HepG2 (cell line): ENCODE measurements around the gene FANCE. TPM values are rescaled to one million over a fixed set of nuclear protein-coding genes. Genes with fewer than 3 reads are reported as not detected.

Experiments used
- ATAC-seq: fragments of 200-7000 bp; cut with Tn5 transposase; 3 replicates; pipeline ENCODE4 v1.9.1; 2020; ENCODE audit warnings: mild to moderate bottlenecking, moderate library complexity
- BruUV-seq: library from RNA; stranded (reverse); fragments of 400-500 nt; replicated peaks from 2 replicates; lab custom pipeline; 2021; lab: Mats Ljungman, UMichigan
- CTCF ChIA-PET: fragments of 300-600 bp; formaldehyde crosslinking; extraction: SDS; loops from one replicate; lab custom pipeline; 2021; ENCODE audit warnings: low total read pairs, inconsistent platforms, low intra/inter-chr PET ratio; lab: Yijun Ruan, JAX
- POLR2A ChIA-PET: fragments of 350-600 bp; sonication (Branson Sonifier 250); formaldehyde crosslinking; loops from one replicate; lab custom pipeline; 2020; ENCODE audit warnings: antibody characterized with exemption, inconsistent platforms; lab: Yijun Ruan, JAX
- DNase-seq: peaks from one replicate; pipeline ENCODE4 v3.0.0-alpha.2; 2015; ENCODE audit warnings: low spot score
- FAIRE-seq: peaks from 3 replicates; lab custom pipeline; 2011; peaks lifted over from hg19 to GRCh38; lab: Jason Lieb, UNC
- H2AFZ ChIP-seq: one replicate; pipeline ENCODE4 v1.6.1; 2011; ENCODE audit warnings: low read length, inconsistent platforms
- H3K27ac ChIP-seq: fragments of 300-600 bp; 3 replicates; pipeline ENCODE4 v1.8.0; 2011; ENCODE audit warnings: mixed run types, mild to moderate bottlenecking, mixed read lengths, low read length, inconsistent platforms; ENCODE audit not compliant: insufficient read depth; ENCODE audit errors: extremely low read length
- H3K27me3 ChIP-seq, 2 experiments: fragments of 200-600 bp in 1 of 2; 2 replicates in 1 of 2; 3 replicates in 1 of 2; pipeline versions ENCODE4 v1.6.0 to v1.8.0; 2011; ENCODE audit warnings: low read length in 2 of 2, mild to moderate bottlenecking in 2 of 2, moderate library complexity in 2 of 2, inconsistent platforms in 1 of 2; ENCODE audit not compliant: insufficient read depth in 2 of 2, control insufficient read depth in 1 of 2
- H3K36me3 ChIP-seq, 2 experiments: fragments of 200-600 bp in 1 of 2; replicated peaks in 1 of 2; 2 replicates in 1 of 2; 3 replicates in 1 of 2; pipeline versions ENCODE4 v1.5.1 to v1.8.0; 2011; ENCODE audit warnings: low read length in 2 of 2, inconsistent platforms in 1 of 2; ENCODE audit not compliant: insufficient read depth in 2 of 2, control insufficient read depth in 1 of 2
- H3K4me1 ChIP-seq: 2 replicates; pipeline ENCODE4 v1.5.1; 2012; ENCODE audit warnings: low read length, inconsistent platforms; ENCODE audit not compliant: insufficient read depth
- H3K4me2 ChIP-seq: 2 replicates; pipeline ENCODE4 v1.6.0; 2011; ENCODE audit warnings: low read depth, low read length, inconsistent platforms
- H3K4me3 ChIP-seq, 3 experiments: fragments of 200-600 bp in 1 of 3; sonication (generic), shearing (Covaris generic) in 1 of 3; replicated peaks in 1 of 3; 2 replicates each; pipeline ENCODE4 v1.5.1; 2011 to 2016; ENCODE audit warnings: low read length in 3 of 3, inconsistent platforms in 2 of 3, low read depth in 2 of 3, mild to moderate bottlenecking in 2 of 3, control low read depth in 1 of 3, mixed read lengths in 1 of 3; ENCODE audit not compliant: insufficient read depth in 1 of 3
- H3K79me2 ChIP-seq: one replicate; pipeline ENCODE4 v1.6.1; 2011; ENCODE audit warnings: low read length, inconsistent platforms; ENCODE audit not compliant: insufficient read depth
- H3K9ac ChIP-seq: 2 replicates; pipeline ENCODE4 v1.6.0; 2011; ENCODE audit warnings: mild to moderate bottlenecking, low read depth, low read length, inconsistent platforms; ENCODE audit not compliant: insufficient read depth
- H3K9me3 ChIP-seq: 2 replicates; pipeline ENCODE4 v1.5.1; 2012; ENCODE audit warnings: mild to moderate bottlenecking, low read length
- H4K20me1 ChIP-seq: 2 replicates; pipeline ENCODE4 v1.6.0; 2011; ENCODE audit warnings: inconsistent platforms, mild to moderate bottlenecking, low read length, moderate library complexity; ENCODE audit not compliant: insufficient read depth
- ARNT ChIP-seq: fragments of 450-650 bp; IDR thresholded peaks from 2 replicates; pipeline ENCODE4 v1.6.1; 2017
- FOXC1 ChIP-seq: sonication (generic); formaldehyde crosslinking; IDR thresholded peaks from 2 replicates; pipeline ENCODE4 v1.8.0; 2022; ENCODE audit warnings: mild to moderate bottlenecking, missing genetic modification reagents, borderline replicate concordance
- MED13 ChIP-seq: sonication (generic); formaldehyde crosslinking; IDR thresholded peaks from 2 replicates; pipeline ENCODE4 v1.5.0; 2020; ENCODE audit warnings: missing genetic modification reagents
- PHB2 ChIP-seq: fragments of 450-650 bp; IDR thresholded peaks from 2 replicates; pipeline ENCODE4 v1.6.1; 2018; ENCODE audit not compliant: partially characterized antibody
- POLR2AphosphoS5 ChIP-seq: IDR thresholded peaks from 2 replicates; pipeline ENCODE4 v1.6.1; 2012; ENCODE audit warnings: low read depth, low read length
- SMC3 ChIP-seq: IDR thresholded peaks from 2 replicates; pipeline ENCODE4 v1.6.1; 2011; ENCODE audit warnings: low read length, improper control_type of control experiment
- SNAI1 ChIP-seq: sonication (generic); formaldehyde crosslinking; IDR thresholded peaks from 2 replicates; pipeline ENCODE4 v1.5.0; 2020; ENCODE audit warnings: mild to moderate bottlenecking, missing genetic modification reagents, borderline replicate concordance
- SOX6 ChIP-seq, 2 experiments: fragments of 450-650 bp in 1 of 2; sonication (generic) in 1 of 2; formaldehyde crosslinking in 1 of 2; IDR thresholded peaks; 2 replicates each; pipeline versions ENCODE4 v1.4.0 to v1.6.1; 2017 to 2020; ENCODE audit warnings: antibody characterized with exemption in 1 of 2, mild to moderate bottlenecking in 1 of 2, missing genetic modification reagents in 1 of 2
- TBX2 ChIP-seq: sonication (generic); formaldehyde crosslinking; IDR thresholded peaks from 2 replicates; pipeline ENCODE4 v1.5.0; 2020; ENCODE audit warnings: missing genetic modification reagents, mild to moderate bottlenecking, borderline replicate concordance
- ZKSCAN1 ChIP-seq: fragments of 150-350 bp; IDR thresholded peaks from 2 replicates; pipeline ENCODE4 v1.6.1; 2014; ENCODE audit warnings: low read length
- ZNF350 ChIP-seq: sonication (generic); formaldehyde crosslinking; IDR thresholded peaks from 2 replicates; pipeline ENCODE4 v1.4.0; 2020; ENCODE audit warnings: mild to moderate bottlenecking, low read depth, missing genetic modification reagents, borderline replicate concordance
- ZNF451 ChIP-seq: sonication (generic); formaldehyde crosslinking; IDR thresholded peaks from 2 replicates; pipeline ENCODE4 v1.5.0; 2020; ENCODE audit warnings: mild to moderate bottlenecking, missing genetic modification reagents
- WGBS: methylation state at CpG from one replicate; pipeline ENCODE4 v1.1.6; 2017; ENCODE audit warnings: low lambda C conversion rate; 5-methylcytosine and 5-hydroxymethylcytosine counted together
- in situ Hi-C: cut with HindIII; loops from 2 replicates; pipeline ENCODE4 v1.10.0; 2017; ENCODE audit warnings: low pct_unique_long_range_greater_than_20kb; ENCODE audit not compliant: extremely low pct_ligation_motif_present
- intact Hi-C: fragments of 100-400 bp; cut with micrococcal nuclease; formaldehyde crosslinking; loops from one replicate; pipeline ENCODE4 v1.10.0; 2022; ENCODE audit not compliant: unreplicated experiment
- polyA plus RNA-seq, 8 experiments: library from polyadenylated mRNA; depleted of rRNA in 3 of 8; stranded (reverse) in 7 of 8; unstranded in 1 of 8; fragments of >200 nt; fragmentation: Illumina TruSeq in 4 of 8; extraction: Trizol in 4 of 8; gene quantifications; 2 replicates each; pipeline versions ENCODE4 v1.2.1 to v1.2.3, GENCODE V29; 2011 to 2016; ENCODE audit warnings: low read depth in 4 of 8, missing spikeins in 1 of 8, mixed read lengths in 1 of 8; ENCODE audit not compliant: insufficient read depth in 1 of 8
- total RNA-seq, 5 experiments: library from RNA; depleted of rRNA; stranded (reverse); fragments of >200 nt; fragmentation: Illumina TruSeq; extraction: Trizol; gene quantifications; 2 replicates each; pipeline ENCODE4 v1.2.3, GENCODE V29; 2016; ENCODE audit warnings: low read depth in 1 of 5

FANCE gene
- total and polyA plus RNA-seq, 2 of the 13 experiments (the other 11 are each of a cell fraction or from before 2014, with no cell fraction given) = 7.1 to 11.2 TPM

DNA sequence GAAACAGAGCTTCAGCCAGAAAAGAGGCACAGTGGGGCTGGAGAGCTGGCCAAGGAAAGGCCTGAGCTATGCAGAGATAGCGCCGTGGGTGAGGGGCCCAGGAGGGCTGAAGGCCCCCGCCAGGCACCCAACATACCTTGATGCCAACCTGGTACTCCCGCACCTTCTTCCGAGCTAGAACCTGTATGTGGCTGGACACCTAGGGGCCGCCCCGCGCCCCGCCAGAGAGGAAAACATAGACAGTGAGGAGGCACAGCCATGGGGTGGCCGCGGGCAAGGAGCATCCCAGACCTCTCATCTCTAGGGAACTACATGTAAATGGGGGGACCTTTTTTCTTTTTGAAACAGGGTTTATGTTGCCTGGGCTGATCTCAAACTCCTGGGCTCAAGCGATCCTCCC is 28.0 kb downstream of the FANCE start:
- intact Hi-C loops (no loop called here), in situ Hi-C loops (no loop called here)
- Histone ChIP-seq H3K79me2 (no peaks in the 10 kb centered on the region), H3K36me3 (peaks cover 6 to 58% of the 10 kb centered on the region in 2 experiments), H3K27ac (no peak overlapping the region), H3K4me3 (no peak overlapping the region), H3K4me2 (no peak overlapping the region), H3K9ac (no peak overlapping the region), H2AFZ (no peak overlapping the region), H4K20me1 (peaks cover 3% of the 10 kb centered on the region; the same call in 1 of the 2 replicates), H3K4me1 (peaks cover 13% of the 10 kb centered on the region), H3K9me3 (no peaks in the 10 kb centered on the region), H3K27me3 (no peaks in the 10 kb centered on the region)
- ChIA-PET POLR2A (interaction anchor here (1.1 to 2.4 kb wide), 2 partner anchors 10 to 18 kb away, joined by 3 to 15 read pairs; no protein-coding TSS in a partner anchor), CTCF (no interaction called here)
- DNase-seq = no peak
- ATAC-seq = no peak
- no peak for TF ChIP-seq SMC3
- TF ChIP-seq TBX2 = no peak
- no peak for TF ChIP-seq ZNF451 (CRISPR knock-in tag)
- TF ChIP-seq ARNT = no peak
- no peak for TF ChIP-seq ZKSCAN1
- no peak for TF ChIP-seq FOXC1 (CRISPR knock-in tag)
- no peak for TF ChIP-seq PHB2
- TF ChIP-seq ZNF350 (CRISPR knock-in tag) = no peak
- TF ChIP-seq POLR2AphosphoS5 = no peak
- TF ChIP-seq SOX6 (IDR thresholded peaks at IDR 0.05) = no peak
- TF ChIP-seq SOX6 (CRISPR knock-in tag; IDR thresholded peaks at IDR 0.05) = no peak
- TF ChIP-seq SNAI1 (CRISPR knock-in tag) = no peak
- TF ChIP-seq MED13 = no peak
- FAIRE-seq = no peak
- no TSS peak for BruUV-seq
- 94% methylated on average over 12 of the region's 12 CpGs for WGBS
